ENCODE data around the gene RNU7-1.

Gene RNU7-1

DNA sequence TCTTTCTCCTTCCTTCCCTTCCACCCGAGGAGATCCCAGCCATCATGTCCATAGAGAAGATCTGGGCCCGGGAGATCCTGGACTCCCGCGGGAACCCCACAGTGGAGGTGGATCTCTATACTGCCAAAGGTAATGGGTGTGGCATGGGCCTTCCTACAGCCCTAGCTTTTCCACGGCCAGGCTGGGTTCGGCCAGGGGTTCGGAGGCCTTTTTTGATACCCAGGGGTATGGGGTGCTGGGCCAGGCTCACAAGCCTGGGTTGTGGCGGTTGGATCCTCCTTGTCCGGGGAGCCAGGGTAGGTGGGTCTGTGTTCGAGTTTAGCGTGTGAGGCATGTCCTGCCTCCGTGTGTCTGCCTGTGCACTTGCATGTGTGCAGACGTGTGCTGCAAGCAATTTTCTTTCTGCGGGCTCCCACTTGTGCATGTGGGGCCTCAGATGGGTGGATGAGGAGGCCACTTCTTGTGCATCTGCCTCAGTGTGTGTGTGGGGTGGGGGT, 27.8 kb upstream of the RNU7-1 start:
- TF ChIP-seq, protein P1, sequence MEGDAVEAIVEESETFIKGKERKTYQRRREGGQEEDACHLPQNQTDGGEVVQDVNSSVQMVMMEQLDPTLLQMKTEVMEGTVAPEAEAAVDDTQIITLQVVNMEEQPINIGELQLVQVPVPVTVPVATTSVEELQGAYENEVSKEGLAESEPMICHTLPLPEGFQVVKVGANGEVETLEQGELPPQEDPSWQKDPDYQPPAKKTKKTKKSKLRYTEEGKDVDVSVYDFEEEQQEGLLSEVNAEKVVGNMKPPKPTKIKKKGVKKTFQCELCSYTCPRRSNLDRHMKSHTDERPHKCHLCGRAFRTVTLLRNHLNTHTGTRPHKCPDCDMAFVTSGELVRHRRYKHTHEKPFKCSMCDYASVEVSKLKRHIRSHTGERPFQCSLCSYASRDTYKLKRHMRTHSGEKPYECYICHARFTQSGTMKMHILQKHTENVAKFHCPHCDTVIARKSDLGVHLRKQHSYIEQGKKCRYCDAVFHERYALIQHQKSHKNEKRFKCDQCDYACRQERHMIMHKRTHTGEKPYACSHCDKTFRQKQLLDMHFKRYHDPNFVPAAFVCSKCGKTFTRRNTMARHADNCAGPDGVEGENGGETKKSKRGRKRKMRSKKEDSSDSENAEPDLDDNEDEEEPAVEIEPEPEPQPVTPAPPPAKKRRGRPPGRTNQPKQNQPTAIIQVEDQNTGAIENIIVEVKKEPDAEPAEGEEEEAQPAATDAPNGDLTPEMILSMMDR (IDR thresholded peaks at IDR 0.05): no peak

DNA sequence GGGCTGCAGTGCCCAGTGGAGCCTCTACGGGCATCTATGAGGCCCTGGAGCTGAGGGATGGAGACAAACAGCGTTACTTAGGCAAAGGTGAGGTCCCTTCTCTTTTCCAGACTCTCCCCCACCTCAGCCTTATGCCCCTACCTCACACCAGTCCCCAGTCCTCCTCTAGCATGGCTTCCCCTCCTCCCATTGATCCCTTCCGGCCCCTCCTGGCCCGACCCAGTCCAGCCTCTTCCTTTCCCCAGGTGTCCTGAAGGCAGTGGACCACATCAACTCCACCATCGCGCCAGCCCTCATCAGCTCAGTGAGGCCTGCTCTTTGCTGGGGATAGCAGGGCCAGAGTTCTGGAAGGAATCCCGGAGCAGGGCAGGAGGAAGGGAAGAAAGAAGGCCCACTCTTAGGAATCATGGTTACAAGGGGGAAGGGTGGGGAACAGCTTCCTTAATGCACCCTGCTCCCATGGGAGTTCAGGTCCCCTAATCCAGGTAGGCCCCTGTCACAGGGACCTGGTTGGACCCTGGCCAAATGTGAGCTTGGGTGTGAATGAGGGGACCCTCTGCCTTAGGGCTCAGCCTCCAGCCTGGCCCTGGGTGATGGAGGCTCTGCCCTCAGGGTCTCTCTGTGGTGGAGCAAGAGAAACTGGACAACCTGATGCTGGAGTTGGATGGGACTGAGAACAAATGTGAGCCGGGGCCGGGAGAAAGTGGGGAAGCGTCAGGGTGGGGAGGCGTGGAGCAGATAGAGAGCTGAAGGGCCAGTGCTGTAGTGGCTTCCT, 27.0 kb upstream of the RNU7-1 start:
- TF ChIP-seq, protein P1 (IDR thresholded peaks at IDR 0.05): no peak

DNA sequence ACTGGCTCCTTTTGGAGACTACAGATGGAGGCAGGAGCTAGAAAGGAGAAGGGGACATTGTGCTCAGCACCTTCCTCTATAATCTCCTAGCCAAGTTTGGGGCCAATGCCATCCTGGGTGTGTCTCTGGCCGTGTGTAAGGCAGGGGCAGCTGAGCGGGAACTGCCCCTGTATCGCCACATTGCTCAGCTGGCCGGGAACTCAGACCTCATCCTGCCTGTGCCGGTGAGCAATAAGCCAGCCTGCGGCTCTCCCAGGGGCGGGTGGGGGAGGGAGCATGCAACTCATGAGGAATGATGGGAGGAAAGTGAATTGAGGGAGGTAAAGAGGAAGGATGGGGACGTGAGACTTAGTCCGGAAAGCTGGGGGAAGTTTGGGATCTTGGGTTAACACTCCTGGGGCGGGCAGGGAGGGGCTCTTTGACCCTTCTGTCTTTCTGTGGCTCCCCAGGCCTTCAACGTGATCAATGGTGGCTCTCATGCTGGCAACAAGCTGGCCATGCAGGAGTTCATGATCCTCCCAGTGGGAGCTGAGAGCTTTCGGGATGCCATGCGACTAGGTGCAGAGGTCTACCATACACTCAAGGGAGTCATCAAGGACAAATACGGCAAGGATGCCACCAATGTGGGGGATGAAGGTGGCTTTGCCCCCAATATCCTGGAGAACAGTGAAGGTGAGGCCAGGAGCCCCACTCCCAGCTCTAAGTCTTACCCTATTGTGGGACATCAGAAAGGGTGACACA, 26.0 kb upstream of the RNU7-1 start:
- TF ChIP-seq, protein P1 (IDR thresholded peaks at IDR 0.05): no peak

DNA sequence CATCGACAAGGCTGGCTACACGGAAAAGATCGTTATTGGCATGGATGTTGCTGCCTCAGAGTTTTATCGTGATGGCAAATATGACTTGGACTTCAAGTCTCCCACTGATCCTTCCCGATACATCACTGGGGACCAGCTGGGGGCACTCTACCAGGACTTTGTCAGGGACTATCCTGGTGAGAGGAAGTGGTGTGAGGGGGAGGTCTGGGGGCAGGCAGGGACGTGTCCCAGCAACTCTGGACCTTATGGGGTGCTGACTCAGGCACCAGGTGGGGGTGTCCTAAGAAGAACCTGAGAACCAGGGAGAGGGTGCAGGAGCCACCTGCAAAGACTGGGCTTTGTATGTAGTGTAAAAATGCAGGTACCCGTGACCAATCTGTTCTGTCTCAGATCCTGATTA, 24.0 kb upstream of the RNU7-1 start:
- TF ChIP-seq, protein P1 (IDR thresholded peaks at IDR 0.05): no peak

GRCh38 chr12:6921539-6921938, 22.1 kb upstream of the RNU7-1 start:
- TF ChIP-seq, protein P1 (IDR thresholded peaks at IDR 0.05): no peak

DNA sequence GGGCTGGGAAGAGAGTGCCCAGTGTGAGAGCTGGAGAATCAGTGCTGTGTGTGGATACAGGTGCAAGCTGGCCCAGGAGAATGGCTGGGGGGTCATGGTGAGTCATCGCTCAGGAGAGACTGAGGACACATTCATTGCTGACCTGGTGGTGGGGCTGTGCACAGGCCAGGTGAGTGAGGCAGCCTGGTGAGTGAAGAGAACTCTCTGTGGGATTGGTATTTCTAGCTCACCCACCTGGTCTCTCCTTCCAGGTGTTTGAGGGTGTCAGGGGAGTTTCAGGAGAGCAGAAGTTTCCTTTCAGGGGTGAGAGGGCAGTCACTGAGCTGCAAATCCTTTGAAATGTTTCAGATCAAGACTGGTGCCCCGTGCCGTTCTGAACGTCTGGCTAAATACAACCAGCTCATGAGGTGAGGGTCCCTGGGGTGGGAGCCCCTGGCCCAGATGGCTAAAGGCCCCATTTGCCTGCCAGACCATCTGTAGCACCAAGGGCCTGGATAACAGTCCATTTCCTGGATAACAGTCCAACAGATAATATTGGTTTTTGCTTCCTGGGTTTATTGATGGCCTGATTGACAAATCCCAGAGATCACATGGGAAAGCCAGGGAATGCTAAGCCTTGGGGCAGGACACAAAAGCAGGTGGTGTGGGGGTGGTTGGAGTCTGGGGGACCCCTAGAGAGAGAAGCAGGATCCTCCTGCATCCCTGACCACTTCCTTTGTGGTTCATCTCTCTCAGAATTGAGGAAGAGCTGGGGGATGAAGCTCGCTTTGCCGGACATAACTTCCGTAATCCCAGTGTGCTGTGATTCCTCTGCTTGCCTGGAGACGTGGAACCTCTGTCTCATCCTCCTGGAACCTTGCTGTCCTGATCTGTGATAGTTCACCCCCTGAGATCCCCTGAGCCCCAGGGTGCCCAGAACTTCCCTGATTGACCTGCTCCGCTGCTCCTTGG, 21.3 kb upstream of the RNU7-1 start:
- TF ChIP-seq, protein P1 (IDR thresholded peaks at IDR 0.05): no peak

All from LNCAP (cell line).